Measurements from ENCODE around the gene RNF207.

GRCh38 chr1:6247651-6248050 is 41.7 kb downstream of the RNF207 start:
- no peak for TF ChIP-seq CTCF (IDR thresholded peaks at IDR 0.05)
- TF ChIP-seq POLR2A (IDR thresholded peaks at IDR 0.05), result no peak
